ENCODE data around the gene ZNF286A. TPM values are rescaled to one million over a fixed set of nuclear protein-coding genes. Genes with fewer than 3 reads are reported as not detected.
"Not testable (repeated sequence)": the region's sequence is repeated elsewhere in the genome, so short reads cannot be mapped to it uniquely, and the experiment has no call there.

Gene ZNF286A
- total RNA-seq, 1 donor from 2014 or later: 82.3 TPM

DNA sequence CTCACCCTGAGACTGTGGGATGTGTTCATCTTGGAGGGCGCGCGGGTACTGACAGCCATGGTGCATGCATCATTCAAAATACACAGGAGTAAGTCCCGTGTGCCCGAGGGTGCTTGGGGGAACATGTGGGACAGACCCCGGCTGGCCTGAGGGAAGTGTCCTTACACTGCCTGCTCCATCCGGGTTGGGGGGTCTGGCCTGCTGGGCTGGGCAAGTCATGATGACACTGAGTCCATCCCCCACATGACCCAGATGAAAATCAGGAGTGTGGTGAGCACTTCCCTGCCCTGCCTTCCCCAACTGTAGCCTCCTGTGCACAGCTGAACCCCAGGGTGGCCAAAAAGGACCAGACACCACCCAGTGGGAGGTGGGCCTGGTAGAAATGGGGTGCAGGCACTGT, 43.4 kb downstream of the ZNF286A start:
- TF ChIP-seq CTCF (IDR thresholded peaks at IDR 0.05; ENCODE audit: unreplicated experiment): no peak
- DNase-seq (ENCODE audit: low spot score): no peak
- Mint-ChIP-seq H3K36me3 (ENCODE audit: low read depth, unreplicated experiment) (peaks cover 10% of the 10 kb centered on the region), H3K9me3 (ENCODE audit: unreplicated experiment) (no peaks in the 10 kb centered on the region), H3K27ac (ENCODE audit: unreplicated experiment) (no peak overlapping the region), H3K4me3 (ENCODE audit: unreplicated experiment) (no peak overlapping the region), H3K4me1 (ENCODE audit: unreplicated experiment) (peaks cover 19% of the 10 kb centered on the region), H3K27me3 (ENCODE audit: unreplicated experiment) (peaks cover 5% of the 10 kb centered on the region)

- Mint-ChIP-seq H3K4me1 (ENCODE audit: unreplicated experiment) (peaks cover 15% of the 10 kb centered on the region), H3K27me3 (ENCODE audit: unreplicated experiment) (peaks cover 5% of the 10 kb centered on the region), H3K4me3 (ENCODE audit: unreplicated experiment) (no peak overlapping the region), H3K9me3 (ENCODE audit: unreplicated experiment) (no peaks in the 10 kb centered on the region), H3K27ac (ENCODE audit: unreplicated experiment) (peak overlapping the region; percentile 21), H3K36me3 (ENCODE audit: low read depth, unreplicated experiment) (peaks cover 10% of the 10 kb centered on the region)
- DNase-seq (ENCODE audit: low spot score): no peak
- TF ChIP-seq CTCF (IDR thresholded peaks at IDR 0.05; ENCODE audit: unreplicated experiment): no peak
Observed at GRCh38 chr17:15744074-15744676, 44.6 kb downstream of the ZNF286A start.

- Mint-ChIP-seq H3K4me1 (ENCODE audit: unreplicated experiment) (peaks cover 15% of the 10 kb centered on the region), H3K9me3 (ENCODE audit: unreplicated experiment) (no peaks in the 10 kb centered on the region), H3K36me3 (ENCODE audit: low read depth, unreplicated experiment) (peaks cover 5% of the 10 kb centered on the region), H3K27ac (ENCODE audit: unreplicated experiment) (peak overlapping the region; percentile 70), H3K27me3 (ENCODE audit: unreplicated experiment) (peaks cover 5% of the 10 kb centered on the region), H3K4me3 (ENCODE audit: unreplicated experiment) (no peak overlapping the region)
- no peak for TF ChIP-seq CTCF (IDR thresholded peaks at IDR 0.05; ENCODE audit: unreplicated experiment)
- no peak for DNase-seq (ENCODE audit: low spot score)
Observed at GRCh38 chr17:15744885-15745284, 45.3 kb downstream of the ZNF286A start.

DNA sequence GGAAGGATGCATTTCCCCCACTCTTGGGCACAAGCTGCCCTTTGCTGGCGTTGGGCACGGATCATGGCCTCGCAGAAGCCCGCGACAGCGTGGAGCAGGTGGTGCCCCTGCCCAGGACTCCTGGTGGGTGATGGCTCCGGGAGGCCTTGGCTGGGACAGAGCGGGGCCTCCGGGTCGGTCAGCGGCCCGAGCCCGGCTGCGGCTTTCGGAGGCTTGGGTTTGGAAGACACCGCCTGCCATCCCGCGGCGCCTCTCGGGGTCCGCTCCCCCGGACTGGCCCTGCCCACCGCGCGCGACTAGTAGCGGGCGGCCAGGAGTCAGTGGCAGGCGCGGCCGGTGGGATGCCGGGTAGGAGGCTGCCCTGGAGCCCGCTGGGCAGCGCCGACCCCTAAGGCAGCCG, 49.9 kb downstream of the ZNF286A start:
- not testable (repeated sequence) for H3K9me3 Mint-ChIP-seq (ENCODE audit: unreplicated experiment); H3K27me3 Mint-ChIP-seq (ENCODE audit: unreplicated experiment); DNase-seq (ENCODE audit: low spot score); H3K27ac Mint-ChIP-seq (ENCODE audit: unreplicated experiment); H3K4me3 Mint-ChIP-seq (ENCODE audit: unreplicated experiment); H3K36me3 Mint-ChIP-seq (ENCODE audit: low read depth, unreplicated experiment)
- H3K4me1 Mint-ChIP-seq (ENCODE audit: unreplicated experiment): peaks cover 14% of the 10 kb centered on the region

GRCh38 chr17:15768865-15769533, 69.4 kb downstream of the ZNF286A start:
- not testable (repeated sequence) for H3K9me3 Mint-ChIP-seq (ENCODE audit: unreplicated experiment)

More at GRCh38 chr17:15768865-15769533, 69.4 kb downstream of the ZNF286A start:
- H3K27me3 Mint-ChIP-seq (ENCODE audit: unreplicated experiment); H3K4me3 Mint-ChIP-seq (ENCODE audit: unreplicated experiment); H3K36me3 Mint-ChIP-seq (ENCODE audit: low read depth, unreplicated experiment); DNase-seq (ENCODE audit: low spot score); H3K4me1 Mint-ChIP-seq (ENCODE audit: unreplicated experiment); H3K27ac Mint-ChIP-seq (ENCODE audit: unreplicated experiment): not testable (repeated sequence)

Other genes with a start within 250 kb of the ZNF286A start
- gene CDRT4, start 232.1 kb upstream of the ZNF286A start, total RNA-seq (ENCODE audit: unreplicated experiment): 11.7 TPM
- 23.1 TPM for gene TVP23C, start 136.3 kb upstream of the ZNF286A start, total RNA-seq (ENCODE audit: unreplicated experiment)
- 0.44 TPM for gene FBXW10B, start 80.0 kb upstream of the ZNF286A start, total RNA-seq (ENCODE audit: unreplicated experiment)
- 25.2 TPM for gene TRIM16, start 15.4 kb upstream of the ZNF286A start, total RNA-seq (ENCODE audit: unreplicated experiment)
- gene TBC1D26, start 32.5 kb downstream of the ZNF286A start, total RNA-seq (ENCODE audit: unreplicated experiment): 2.4 TPM
- 5.2 TPM for gene ADORA2B, start 245.4 kb downstream of the ZNF286A start, total RNA-seq (ENCODE audit: unreplicated experiment)

Measured in endothelial cell (in vitro differentiated cells).